GM23338 (cell line): ENCODE data around the gene AMELY. TPM values are rescaled to one million over a fixed set of nuclear protein-coding genes. Genes with fewer than 3 reads are reported as not detected.

Experiments
- ATAC-seq: fragments of 200-7000 bp; cut with Tn5 transposase; 3 replicates; pipeline ENCODE4 v1.9.1; 2020
- DNase-seq: peaks from one replicate; pipeline ENCODE4 v3.0.0-alpha.2; 2015; ENCODE audit warnings: low spot score
- H2AFZ ChIP-seq: fragments of 200-600 bp; sonication (generic); 2 replicates; pipeline ENCODE4 v1.8.0; 2016; ENCODE audit warnings: antibody characterized with exemption, mild to moderate bottlenecking, moderate library complexity
- H3F3A ChIP-seq: fragments of 200-600 bp; sonication (generic); replicated peaks from 2 replicates; pipeline ENCODE4 v1.8.0; 2017; ENCODE audit warnings: antibody characterized with exemption, mixed run types, low read depth
- H3K27ac ChIP-seq: fragments of 200-600 bp; sonication (generic); 2 replicates; pipeline ENCODE4 v1.6.1; 2016; ENCODE audit warnings: low read depth
- H3K27me3 ChIP-seq: fragments of 200-600 bp; sonication (generic); 2 replicates; pipeline ENCODE4 v1.8.0; 2016; ENCODE audit warnings: mild to moderate bottlenecking, mixed run types, moderate library complexity; ENCODE audit not compliant: insufficient read depth
- H3K36me3 ChIP-seq: fragments of 200-600 bp; sonication (generic); 2 replicates; pipeline ENCODE4 v1.8.0; 2016; ENCODE audit warnings: mild to moderate bottlenecking; ENCODE audit not compliant: insufficient read depth
- H3K4me1 ChIP-seq: fragments of 200-600 bp; sonication (generic); 2 replicates; pipeline ENCODE4 v1.8.0; 2016; ENCODE audit warnings: mild to moderate bottlenecking, moderate library complexity; ENCODE audit not compliant: insufficient read depth
- H3K4me2 ChIP-seq: fragments of 200-600 bp; sonication (generic); 2 replicates; pipeline ENCODE4 v1.7.1; 2017; ENCODE audit warnings: mixed run types
- H3K4me3 ChIP-seq: fragments of 200-600 bp; sonication (generic); 2 replicates; pipeline ENCODE4 v1.6.1; 2016; ENCODE audit warnings: mixed run types
- H3K79me2 ChIP-seq: fragments of 200-600 bp; sonication (generic); replicated peaks from 2 replicates; pipeline ENCODE4 v1.8.0; 2017; ENCODE audit warnings: mild to moderate bottlenecking; ENCODE audit not compliant: insufficient read depth
- H3K9me2 ChIP-seq: fragments of 200-600 bp; sonication (generic); 2 replicates; pipeline ENCODE4 v1.8.0; 2017; ENCODE audit not compliant: insufficient read depth
- H4K20me1 ChIP-seq: fragments of 200-600 bp; sonication (generic); replicated peaks from 2 replicates; pipeline ENCODE4 v1.8.0; 2017; ENCODE audit warnings: mild to moderate bottlenecking; ENCODE audit not compliant: insufficient read depth
- H3K27ac Mint-ChIP-seq: 2 replicates; pipeline ENCODE4 v1.8.0; 2020; ENCODE audit warnings: inconsistent platforms, mild to moderate bottlenecking, moderate library complexity, mixed read lengths
- H3K27me3 Mint-ChIP-seq: 3 replicates; pipeline ENCODE4 v1.8.0; 2022; ENCODE audit warnings: low read depth, mild to moderate bottlenecking, moderate library complexity, mixed read lengths, inconsistent platforms; ENCODE audit not compliant: insufficient read depth, poor library complexity
- H3K36me3 Mint-ChIP-seq: 3 replicates; pipeline ENCODE4 v1.8.0; 2021; ENCODE audit warnings: low read depth, mild to moderate bottlenecking, inconsistent platforms, moderate library complexity, mixed read lengths
- H3K4me1 Mint-ChIP-seq: 3 replicates; pipeline ENCODE4 v1.8.0; 2020; ENCODE audit warnings: mild to moderate bottlenecking, inconsistent platforms, mixed read lengths
- H3K4me3 Mint-ChIP-seq: 3 replicates; pipeline ENCODE4 v1.8.0; 2021; ENCODE audit warnings: moderate library complexity, mild to moderate bottlenecking, inconsistent platforms, mixed read lengths
- H3K9me3 Mint-ChIP-seq: 3 replicates; pipeline ENCODE4 v1.8.0; 2020; ENCODE audit warnings: moderate library complexity, mild to moderate bottlenecking, inconsistent platforms, mixed read lengths
- CREB1 ChIP-seq: fragments of 250-450 bp; sonication (Bioruptor Pico); IDR thresholded peaks from 2 replicates; pipeline ENCODE4 v1.5.0; 2020; ENCODE audit warnings: low read depth, mild to moderate bottlenecking, moderate library complexity
- EZH2 ChIP-seq: fragments of 200-600 bp; sonication (generic); IDR thresholded peaks from one replicate; pipeline ENCODE4 v1.8.0; 2017; ENCODE audit warnings: antibody characterized with exemption, mild to moderate bottlenecking, low read depth; ENCODE audit not compliant: unreplicated experiment
- EZH2phosphoT487 ChIP-seq: fragments of 200-600 bp; sonication (generic); IDR thresholded peaks from one replicate; pipeline ENCODE4 v1.8.1; 2018; ENCODE audit warnings: antibody characterized with exemption; ENCODE audit not compliant: unreplicated experiment
- JUNB ChIP-seq: IDR thresholded peaks from one replicate; pipeline ENCODE4 v1.6.1; 2016; ENCODE audit warnings: antibody characterized with exemption; ENCODE audit not compliant: unreplicated experiment
- NANOG ChIP-seq: IDR thresholded peaks from 2 replicates; pipeline ENCODE4 v1.6.1; 2016; ENCODE audit warnings: antibody characterized with exemption, borderline replicate concordance
- POLR2AphosphoS5 ChIP-seq: IDR thresholded peaks from 2 replicates; pipeline ENCODE4 v1.6.1; 2016; ENCODE audit warnings: antibody characterized with exemption, low read depth
- STAT1 ChIP-seq: IDR thresholded peaks from one replicate; pipeline ENCODE4 v1.6.1; 2016; ENCODE audit warnings: antibody characterized with exemption; ENCODE audit not compliant: unreplicated experiment
- ZNF114 ChIP-seq: fragments of 250-450 bp; sonication (Bioruptor Pico); IDR thresholded peaks from 2 replicates; pipeline ENCODE4 v1.5.0; 2020; ENCODE audit warnings: mild to moderate bottlenecking, moderate library complexity
- ZNF331 ChIP-seq: fragments of 250-450 bp; sonication (Bioruptor Pico); IDR thresholded peaks from 2 replicates; pipeline ENCODE4 v1.5.0; 2020; ENCODE audit warnings: low read depth, mild to moderate bottlenecking, moderate library complexity
- polyA plus RNA-seq: library from polyadenylated mRNA; unstranded; fragments of >200 nt; fragmentation: Nextera tagmentation; extraction: Ambion mirVana; gene quantifications from 2 replicates; pipeline ENCODE4 v1.2.1, GENCODE V29; 2016
- total RNA-seq: library from RNA; depleted of rRNA; stranded (reverse); fragments of >200 nt; shearing (Covaris generic); gene quantifications from 2 replicates; pipeline ENCODE4 v1.2.3, GENCODE V29; 2014
- TF ChIP-seq, protein P1 (sequence below), 2 experiments: fragments of 200-600 bp in 1 of 2; sonication (generic) in 1 of 2; conservative IDR thresholded peaks; 2 replicates each; pipeline versions ENCODE4 v1.5.1 to v1.6.1; 2016 to 2017; ENCODE audit warnings: antibody characterized with exemption in 2 of 2, low read depth in 2 of 2, mild to moderate bottlenecking in 2 of 2, moderate library complexity in 1 of 2
- TF ChIP-seq, protein P2 (sequence below): IDR thresholded peaks from 2 replicates; pipeline ENCODE4 v1.6.1; 2016; ENCODE audit warnings: antibody characterized with exemption
- TF ChIP-seq, protein P3 (sequence below): IDR thresholded peaks from one replicate; pipeline ENCODE4 v1.6.1; 2018; ENCODE audit warnings: antibody characterized with exemption; ENCODE audit not compliant: unreplicated experiment
- TF ChIP-seq, protein P4 (sequence below): fragments of 250-450 bp; sonication (Bioruptor Pico); IDR thresholded peaks from 2 replicates; pipeline ENCODE4 v1.5.0; 2020; ENCODE audit warnings: mild to moderate bottlenecking, moderate library complexity

AMELY gene
- total and polyA plus RNA-seq, 2 experiments from 2014 or later = not detected

DNA sequence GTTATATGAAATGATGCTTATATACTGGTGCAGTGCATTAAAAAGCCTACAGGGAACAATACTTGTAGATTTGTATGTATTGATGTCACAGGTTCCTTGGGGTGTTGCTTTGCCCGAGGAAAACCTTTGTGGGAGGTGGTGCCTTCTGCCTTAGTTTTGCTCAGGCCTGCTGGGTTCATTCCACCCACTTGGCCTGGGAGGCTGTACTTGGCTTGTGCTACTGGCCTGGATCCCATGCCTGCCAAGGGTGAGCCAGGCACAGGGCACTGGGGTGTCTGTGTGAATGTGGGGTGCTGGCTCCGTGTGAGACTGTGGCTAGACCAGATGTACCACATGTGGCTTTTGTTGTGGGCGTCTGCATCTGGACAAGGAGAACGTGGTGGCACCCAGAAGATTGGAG is 16.7 kb upstream of the AMELY start:
- Histone ChIP-seq H3K27ac (no peak overlapping the region), H3K27me3 (no peaks in the 10 kb centered on the region), H2AFZ (no peak overlapping the region), H3K4me2 (no peak overlapping the region), H3F3A (no peaks in the 10 kb centered on the region), H3K9me2 (no peaks in the 10 kb centered on the region), H3K36me3 (no peaks in the 10 kb centered on the region), H3K4me1 (no peaks in the 10 kb centered on the region), H3K79me2 (no peaks in the 10 kb centered on the region), H4K20me1 (no peaks in the 10 kb centered on the region), H3K4me3 (no peak overlapping the region)
- peaks cover 2% of the 10 kb centered on the region for H3K27me3 Mint-ChIP-seq
- no peak for ATAC-seq
- no peak for DNase-seq
- TF ChIP-seq, protein P1, sequence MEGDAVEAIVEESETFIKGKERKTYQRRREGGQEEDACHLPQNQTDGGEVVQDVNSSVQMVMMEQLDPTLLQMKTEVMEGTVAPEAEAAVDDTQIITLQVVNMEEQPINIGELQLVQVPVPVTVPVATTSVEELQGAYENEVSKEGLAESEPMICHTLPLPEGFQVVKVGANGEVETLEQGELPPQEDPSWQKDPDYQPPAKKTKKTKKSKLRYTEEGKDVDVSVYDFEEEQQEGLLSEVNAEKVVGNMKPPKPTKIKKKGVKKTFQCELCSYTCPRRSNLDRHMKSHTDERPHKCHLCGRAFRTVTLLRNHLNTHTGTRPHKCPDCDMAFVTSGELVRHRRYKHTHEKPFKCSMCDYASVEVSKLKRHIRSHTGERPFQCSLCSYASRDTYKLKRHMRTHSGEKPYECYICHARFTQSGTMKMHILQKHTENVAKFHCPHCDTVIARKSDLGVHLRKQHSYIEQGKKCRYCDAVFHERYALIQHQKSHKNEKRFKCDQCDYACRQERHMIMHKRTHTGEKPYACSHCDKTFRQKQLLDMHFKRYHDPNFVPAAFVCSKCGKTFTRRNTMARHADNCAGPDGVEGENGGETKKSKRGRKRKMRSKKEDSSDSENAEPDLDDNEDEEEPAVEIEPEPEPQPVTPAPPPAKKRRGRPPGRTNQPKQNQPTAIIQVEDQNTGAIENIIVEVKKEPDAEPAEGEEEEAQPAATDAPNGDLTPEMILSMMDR (conservative IDR thresholded peaks at IDR 0.05; ENCODE audit: low read depth in 2 of 2) = no peak
- TF ChIP-seq, protein P2, sequence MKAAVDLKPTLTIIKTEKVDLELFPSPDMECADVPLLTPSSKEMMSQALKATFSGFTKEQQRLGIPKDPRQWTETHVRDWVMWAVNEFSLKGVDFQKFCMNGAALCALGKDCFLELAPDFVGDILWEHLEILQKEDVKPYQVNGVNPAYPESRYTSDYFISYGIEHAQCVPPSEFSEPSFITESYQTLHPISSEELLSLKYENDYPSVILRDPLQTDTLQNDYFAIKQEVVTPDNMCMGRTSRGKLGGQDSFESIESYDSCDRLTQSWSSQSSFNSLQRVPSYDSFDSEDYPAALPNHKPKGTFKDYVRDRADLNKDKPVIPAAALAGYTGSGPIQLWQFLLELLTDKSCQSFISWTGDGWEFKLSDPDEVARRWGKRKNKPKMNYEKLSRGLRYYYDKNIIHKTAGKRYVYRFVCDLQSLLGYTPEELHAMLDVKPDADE = no peak
- TF ChIP-seq JUNB = no peak
- TF ChIP-seq, protein P3, sequence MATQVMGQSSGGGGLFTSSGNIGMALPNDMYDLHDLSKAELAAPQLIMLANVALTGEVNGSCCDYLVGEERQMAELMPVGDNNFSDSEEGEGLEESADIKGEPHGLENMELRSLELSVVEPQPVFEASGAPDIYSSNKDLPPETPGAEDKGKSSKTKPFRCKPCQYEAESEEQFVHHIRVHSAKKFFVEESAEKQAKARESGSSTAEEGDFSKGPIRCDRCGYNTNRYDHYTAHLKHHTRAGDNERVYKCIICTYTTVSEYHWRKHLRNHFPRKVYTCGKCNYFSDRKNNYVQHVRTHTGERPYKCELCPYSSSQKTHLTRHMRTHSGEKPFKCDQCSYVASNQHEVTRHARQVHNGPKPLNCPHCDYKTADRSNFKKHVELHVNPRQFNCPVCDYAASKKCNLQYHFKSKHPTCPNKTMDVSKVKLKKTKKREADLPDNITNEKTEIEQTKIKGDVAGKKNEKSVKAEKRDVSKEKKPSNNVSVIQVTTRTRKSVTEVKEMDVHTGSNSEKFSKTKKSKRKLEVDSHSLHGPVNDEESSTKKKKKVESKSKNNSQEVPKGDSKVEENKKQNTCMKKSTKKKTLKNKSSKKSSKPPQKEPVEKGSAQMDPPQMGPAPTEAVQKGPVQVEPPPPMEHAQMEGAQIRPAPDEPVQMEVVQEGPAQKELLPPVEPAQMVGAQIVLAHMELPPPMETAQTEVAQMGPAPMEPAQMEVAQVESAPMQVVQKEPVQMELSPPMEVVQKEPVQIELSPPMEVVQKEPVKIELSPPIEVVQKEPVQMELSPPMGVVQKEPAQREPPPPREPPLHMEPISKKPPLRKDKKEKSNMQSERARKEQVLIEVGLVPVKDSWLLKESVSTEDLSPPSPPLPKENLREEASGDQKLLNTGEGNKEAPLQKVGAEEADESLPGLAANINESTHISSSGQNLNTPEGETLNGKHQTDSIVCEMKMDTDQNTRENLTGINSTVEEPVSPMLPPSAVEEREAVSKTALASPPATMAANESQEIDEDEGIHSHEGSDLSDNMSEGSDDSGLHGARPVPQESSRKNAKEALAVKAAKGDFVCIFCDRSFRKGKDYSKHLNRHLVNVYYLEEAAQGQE = no peak
- TF ChIP-seq POLR2AphosphoS5 = no peak
- TF ChIP-seq, protein P4, sequence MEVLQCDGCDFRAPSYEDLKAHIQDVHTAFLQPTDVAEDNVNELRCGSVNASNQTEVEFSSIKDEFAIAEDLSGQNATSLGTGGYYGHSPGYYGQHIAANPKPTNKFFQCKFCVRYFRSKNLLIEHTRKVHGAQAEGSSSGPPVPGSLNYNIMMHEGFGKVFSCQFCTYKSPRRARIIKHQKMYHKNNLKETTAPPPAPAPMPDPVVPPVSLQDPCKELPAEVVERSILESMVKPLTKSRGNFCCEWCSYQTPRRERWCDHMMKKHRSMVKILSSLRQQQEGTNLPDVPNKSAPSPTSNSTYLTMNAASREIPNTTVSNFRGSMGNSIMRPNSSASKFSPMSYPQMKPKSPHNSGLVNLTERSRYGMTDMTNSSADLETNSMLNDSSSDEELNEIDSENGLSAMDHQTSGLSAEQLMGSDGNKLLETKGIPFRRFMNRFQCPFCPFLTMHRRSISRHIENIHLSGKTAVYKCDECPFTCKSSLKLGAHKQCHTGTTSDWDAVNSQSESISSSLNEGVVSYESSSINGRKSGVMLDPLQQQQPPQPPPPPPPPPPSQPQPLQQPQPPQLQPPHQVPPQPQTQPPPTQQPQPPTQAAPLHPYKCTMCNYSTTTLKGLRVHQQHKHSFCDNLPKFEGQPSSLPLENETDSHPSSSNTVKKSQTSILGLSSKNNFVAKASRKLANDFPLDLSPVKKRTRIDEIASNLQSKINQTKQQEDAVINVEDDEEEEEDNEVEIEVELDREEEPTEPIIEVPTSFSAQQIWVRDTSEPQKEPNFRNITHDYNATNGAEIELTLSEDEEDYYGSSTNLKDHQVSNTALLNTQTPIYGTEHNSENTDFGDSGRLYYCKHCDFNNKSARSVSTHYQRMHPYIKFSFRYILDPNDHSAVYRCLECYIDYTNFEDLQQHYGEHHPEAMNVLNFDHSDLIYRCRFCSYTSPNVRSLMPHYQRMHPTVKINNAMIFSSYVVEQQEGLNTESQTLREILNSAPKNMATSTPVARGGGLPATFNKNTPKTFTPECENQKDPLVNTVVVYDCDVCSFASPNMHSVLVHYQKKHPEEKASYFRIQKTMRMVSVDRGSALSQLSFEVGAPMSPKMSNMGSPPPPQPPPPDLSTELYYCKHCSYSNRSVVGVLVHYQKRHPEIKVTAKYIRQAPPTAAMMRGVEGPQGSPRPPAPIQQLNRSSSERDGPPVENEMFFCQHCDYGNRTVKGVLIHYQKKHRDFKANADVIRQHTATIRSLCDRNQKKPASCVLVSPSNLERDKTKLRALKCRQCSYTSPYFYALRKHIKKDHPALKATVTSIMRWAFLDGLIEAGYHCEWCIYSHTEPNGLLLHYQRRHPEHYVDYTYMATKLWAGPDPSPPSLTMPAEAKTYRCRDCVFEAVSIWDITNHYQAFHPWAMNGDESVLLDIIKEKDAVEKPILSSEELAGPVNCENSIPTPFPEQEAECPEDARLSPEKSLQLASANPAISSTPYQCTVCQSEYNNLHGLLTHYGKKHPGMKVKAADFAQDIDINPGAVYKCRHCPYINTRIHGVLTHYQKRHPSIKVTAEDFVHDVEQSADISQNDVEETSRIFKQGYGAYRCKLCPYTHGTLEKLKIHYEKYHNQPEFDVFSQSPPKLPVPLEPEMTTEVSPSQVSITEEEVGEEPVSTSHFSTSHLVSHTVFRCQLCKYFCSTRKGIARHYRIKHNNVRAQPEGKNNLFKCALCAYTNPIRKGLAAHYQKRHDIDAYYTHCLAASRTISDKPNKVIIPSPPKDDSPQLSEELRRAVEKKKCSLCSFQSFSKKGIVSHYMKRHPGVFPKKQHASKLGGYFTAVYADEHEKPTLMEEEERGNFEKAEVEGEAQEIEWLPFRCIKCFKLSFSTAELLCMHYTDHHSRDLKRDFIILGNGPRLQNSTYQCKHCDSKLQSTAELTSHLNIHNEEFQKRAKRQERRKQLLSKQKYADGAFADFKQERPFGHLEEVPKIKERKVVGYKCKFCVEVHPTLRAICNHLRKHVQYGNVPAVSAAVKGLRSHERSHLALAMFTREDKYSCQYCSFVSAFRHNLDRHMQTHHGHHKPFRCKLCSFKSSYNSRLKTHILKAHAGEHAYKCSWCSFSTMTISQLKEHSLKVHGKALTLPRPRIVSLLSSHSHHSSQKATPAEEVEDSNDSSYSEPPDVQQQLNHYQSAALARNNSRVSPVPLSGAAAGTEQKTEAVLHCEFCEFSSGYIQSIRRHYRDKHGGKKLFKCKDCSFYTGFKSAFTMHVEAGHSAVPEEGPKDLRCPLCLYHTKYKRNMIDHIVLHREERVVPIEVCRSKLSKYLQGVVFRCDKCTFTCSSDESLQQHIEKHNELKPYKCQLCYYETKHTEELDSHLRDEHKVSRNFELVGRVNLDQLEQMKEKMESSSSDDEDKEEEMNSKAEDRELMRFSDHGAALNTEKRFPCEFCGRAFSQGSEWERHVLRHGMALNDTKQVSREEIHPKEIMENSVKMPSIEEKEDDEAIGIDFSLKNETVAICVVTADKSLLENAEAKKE (CRISPR knock-in tag) = no peak
- no peak for TF ChIP-seq EZH2
- TF ChIP-seq EZH2phosphoT487 = no peak
- TF ChIP-seq ZNF114 (CRISPR knock-in tag) = no peak
- TF ChIP-seq STAT1 = no peak
- no peak for TF ChIP-seq ZNF331
- no peak for TF ChIP-seq CREB1 (CRISPR knock-in tag)
- no peak for TF ChIP-seq NANOG
- H3K9me3 Mint-ChIP-seq = no peaks in the 10 kb centered on the region; the same call in 2 of the 3 replicates
- no peak overlapping the region for H3K4me3 Mint-ChIP-seq
- peaks cover 4% of the 10 kb centered on the region; the same call in 1 of the 3 replicates for H3K36me3 Mint-ChIP-seq
- H3K27ac Mint-ChIP-seq = no peak overlapping the region
- 0 out of 3 replicates have a peak, but pooled peaks cover 2% of the 10 kb centered on the region for H3K4me1 Mint-ChIP-seq
